ENCODE measurements around the gene ZNF493.
A peak's percentile ranks its signal among the peaks of the same experiment; 100 is the strongest.

The ZNF493 gene

DNA sequence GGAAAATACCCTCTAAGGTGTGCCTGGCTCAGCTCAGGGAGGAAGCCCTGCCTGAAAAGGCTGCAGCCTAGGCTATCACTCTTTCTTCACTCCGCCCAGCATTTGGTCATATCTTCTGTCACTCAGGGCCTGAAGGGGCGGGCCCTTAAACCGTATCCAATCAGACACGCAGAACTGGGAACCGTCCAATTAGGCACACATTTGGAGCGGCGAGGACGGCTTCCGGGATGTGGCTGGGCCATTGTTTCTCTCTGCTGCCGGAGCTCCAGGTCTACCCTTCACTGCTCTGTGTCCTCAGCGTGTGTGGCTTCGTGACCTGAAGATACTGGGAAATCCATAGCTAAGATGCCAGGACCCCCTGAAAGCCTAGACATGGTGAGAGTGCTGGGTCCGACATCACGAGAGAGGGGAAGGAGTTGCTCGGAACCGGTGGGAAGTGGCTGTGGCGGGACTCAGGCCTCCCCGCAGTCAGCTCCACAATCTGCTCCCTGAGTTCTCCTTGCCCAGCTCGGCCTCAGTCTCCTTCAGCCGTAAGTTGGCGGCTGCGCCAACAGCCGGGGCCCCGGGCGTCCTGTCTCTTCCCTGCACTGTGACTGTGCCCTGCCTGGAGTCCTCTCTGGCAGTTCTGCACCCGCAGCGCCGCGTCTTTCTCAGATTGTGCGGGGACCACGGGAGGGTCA lies at the start of gene ZNF493:
Gene ZNF493, plus strand, starts transcription at position 241 of the 680 bp plus-strand sequence. Its CDS starts 105 bp downstream, at position 346.
- in situ Hi-C loops (cut with MboI; ENCODE audit: low sequenced_read_pairs, unreplicated experiment), result no loop called here
- TF ChIP-seq, protein P1, sequence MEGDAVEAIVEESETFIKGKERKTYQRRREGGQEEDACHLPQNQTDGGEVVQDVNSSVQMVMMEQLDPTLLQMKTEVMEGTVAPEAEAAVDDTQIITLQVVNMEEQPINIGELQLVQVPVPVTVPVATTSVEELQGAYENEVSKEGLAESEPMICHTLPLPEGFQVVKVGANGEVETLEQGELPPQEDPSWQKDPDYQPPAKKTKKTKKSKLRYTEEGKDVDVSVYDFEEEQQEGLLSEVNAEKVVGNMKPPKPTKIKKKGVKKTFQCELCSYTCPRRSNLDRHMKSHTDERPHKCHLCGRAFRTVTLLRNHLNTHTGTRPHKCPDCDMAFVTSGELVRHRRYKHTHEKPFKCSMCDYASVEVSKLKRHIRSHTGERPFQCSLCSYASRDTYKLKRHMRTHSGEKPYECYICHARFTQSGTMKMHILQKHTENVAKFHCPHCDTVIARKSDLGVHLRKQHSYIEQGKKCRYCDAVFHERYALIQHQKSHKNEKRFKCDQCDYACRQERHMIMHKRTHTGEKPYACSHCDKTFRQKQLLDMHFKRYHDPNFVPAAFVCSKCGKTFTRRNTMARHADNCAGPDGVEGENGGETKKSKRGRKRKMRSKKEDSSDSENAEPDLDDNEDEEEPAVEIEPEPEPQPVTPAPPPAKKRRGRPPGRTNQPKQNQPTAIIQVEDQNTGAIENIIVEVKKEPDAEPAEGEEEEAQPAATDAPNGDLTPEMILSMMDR (IDR thresholded peaks at IDR 0.05; ENCODE audit: borderline replicate concordance, control extremely low read depth, extremely low read depth, insufficient read depth, missing control alignments), result no peak
- DNase-seq (ENCODE audit: low spot score), result peak; percentile 87

DNA sequence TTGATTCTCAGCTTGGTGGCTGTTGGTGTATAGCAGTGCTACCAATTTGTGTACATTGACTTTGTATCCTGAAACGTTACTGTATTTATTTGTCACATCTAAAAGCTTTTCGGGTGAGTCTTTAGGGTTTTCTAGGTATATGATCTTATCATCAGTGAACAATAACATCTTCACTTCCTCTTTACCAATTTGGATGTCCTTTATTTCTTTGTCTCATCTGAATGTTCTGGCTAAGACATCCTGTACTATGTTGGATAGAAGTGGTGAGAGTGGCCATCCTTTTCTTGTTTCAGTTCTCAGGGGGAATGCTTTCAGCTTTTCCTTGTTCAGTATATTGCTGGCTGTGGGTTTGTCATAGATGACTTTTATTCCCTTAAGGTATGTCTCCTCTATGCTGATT lies 44.1 kb upstream of the ZNF493 start:
- TF ChIP-seq, protein P1 (IDR thresholded peaks at IDR 0.05; ENCODE audit: borderline replicate concordance, control extremely low read depth, extremely low read depth, insufficient read depth, missing control alignments), result no peak
- in situ Hi-C loops (cut with MboI; ENCODE audit: low sequenced_read_pairs, unreplicated experiment), result no loop called here
- DNase-seq (ENCODE audit: low spot score), result no peak

DNA sequence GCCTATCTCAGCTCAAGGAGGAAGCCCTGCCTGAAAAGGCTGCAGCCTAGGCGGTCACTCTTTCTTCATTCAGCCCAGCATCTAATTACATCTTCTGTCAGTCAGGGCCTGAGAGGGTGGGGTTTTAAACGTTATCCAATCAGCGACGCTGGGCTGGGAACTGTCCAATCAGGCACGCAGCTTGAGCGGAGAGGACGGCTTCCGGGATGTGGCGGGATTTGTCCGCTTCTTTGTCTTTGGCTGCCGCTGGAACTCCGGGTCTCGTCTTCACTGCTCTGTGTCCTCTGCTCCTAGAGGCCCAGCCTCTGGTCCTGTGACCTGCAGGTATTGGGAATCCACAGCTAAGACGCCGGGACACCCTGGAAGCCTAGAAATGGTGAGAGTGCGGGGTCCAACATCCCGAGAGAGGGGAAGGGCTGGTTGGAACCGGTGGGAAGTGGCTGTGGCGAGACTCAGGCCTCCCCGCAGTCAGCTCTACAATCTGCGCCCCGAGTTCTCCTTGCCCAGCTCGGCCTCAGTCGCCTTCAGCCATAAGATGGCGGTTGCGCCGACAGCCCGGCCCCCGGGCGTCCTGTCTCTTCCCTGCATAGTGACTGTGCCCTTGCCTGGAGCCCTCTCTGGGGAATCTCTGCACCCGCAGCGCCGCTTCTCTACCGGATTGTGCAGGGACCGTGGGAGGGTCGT lies 38.0 kb upstream of the ZNF493 start, which contains the start of gene ZNF738:
Gene ZNF738, plus strand, starts transcription at position 233 of the 684 bp plus-strand sequence. Its CDS starts 141 bp downstream, at position 374.
- in situ Hi-C loops (cut with MboI; ENCODE audit: low sequenced_read_pairs, unreplicated experiment), result no loop called here
- TF ChIP-seq, protein P1 (IDR thresholded peaks at IDR 0.05; ENCODE audit: borderline replicate concordance, control extremely low read depth, extremely low read depth, insufficient read depth, missing control alignments), result no peak
- peak; percentile 87 for DNase-seq (ENCODE audit: low spot score)

DNA sequence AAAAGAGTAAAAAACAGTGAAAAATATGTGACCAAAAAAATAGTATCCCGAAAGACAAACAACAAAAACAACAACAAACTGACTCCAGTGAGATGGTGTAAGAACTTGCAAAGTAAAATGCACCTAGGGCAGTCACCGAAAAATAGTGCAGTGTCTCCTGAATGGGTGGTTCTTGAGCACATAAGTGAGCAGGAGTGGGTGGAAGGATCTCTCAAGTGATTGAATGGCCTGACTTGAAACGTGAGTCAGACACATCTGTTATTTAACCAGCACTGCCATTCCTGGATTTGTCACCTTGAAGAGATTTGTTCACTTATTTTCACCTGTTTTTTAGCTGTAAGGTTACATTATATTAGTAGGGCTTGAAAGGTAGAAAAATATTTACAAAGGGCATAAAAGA lies 34.6 kb upstream of the ZNF493 start:
- no peak for DNase-seq (ENCODE audit: low spot score)
- in situ Hi-C loops (cut with MboI; ENCODE audit: low sequenced_read_pairs, unreplicated experiment), result no loop called here
- TF ChIP-seq, protein P1 (IDR thresholded peaks at IDR 0.05; ENCODE audit: borderline replicate concordance, control extremely low read depth, extremely low read depth, insufficient read depth, missing control alignments), result no peak

DNA sequence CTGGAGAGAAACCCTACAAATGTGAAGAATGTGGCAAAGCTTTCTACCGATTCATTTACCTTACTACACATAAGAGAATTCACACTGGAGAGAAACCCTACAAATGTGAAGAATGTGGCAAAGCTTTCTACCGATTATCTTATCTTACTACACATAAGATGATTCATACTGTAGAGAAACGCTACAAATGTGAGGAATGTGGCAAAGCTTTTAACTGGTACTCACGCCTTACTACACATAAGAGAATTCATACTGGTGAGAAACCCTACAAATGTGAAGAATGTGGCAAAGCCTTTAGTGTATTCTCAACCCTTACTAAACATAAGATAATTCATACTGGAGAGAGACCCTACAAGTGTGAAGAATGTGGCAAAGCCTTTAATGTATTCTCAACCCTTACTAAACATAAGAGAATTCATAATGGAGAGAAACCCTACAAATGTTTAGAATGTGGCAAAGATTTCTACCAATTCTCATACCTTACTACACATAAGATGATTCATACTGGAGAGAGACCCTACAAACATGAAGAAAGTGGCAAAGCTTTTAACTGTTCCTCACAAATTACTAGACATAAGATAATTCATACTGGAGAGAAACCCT lies 12.9 kb upstream of the ZNF493 start:
- in situ Hi-C loops (cut with MboI; ENCODE audit: low sequenced_read_pairs, unreplicated experiment), result no loop called here
- TF ChIP-seq, protein P1 (IDR thresholded peaks at IDR 0.05; ENCODE audit: borderline replicate concordance, control extremely low read depth, extremely low read depth, insufficient read depth, missing control alignments), result no peak
- DNase-seq (ENCODE audit: low spot score), result no peak

DNA sequence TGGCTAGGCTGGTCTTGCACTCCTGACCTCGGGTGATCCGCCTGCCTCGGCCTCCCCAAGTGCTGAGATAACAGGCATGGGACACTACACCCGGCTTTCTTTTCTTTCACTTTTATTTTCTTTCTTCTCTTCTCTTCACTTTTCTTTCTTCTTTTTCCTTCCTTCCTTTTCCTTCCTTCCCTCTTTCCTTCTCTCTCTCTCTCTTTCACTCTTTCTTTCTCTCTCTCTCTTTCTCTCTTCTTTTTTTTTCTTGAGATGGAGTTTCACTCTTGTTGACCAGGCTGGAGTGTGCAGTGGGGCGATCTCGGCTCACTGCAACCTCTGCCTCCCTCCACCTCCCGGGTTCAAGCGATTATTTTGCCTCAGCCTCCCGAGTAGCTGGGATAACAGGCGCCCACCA lies 812 bp upstream of the ZNF493 start:
- in situ Hi-C loops (cut with MboI; ENCODE audit: low sequenced_read_pairs, unreplicated experiment), result no loop called here
- DNase-seq (ENCODE audit: low spot score), result no peak
- TF ChIP-seq, protein P1 (IDR thresholded peaks at IDR 0.05; ENCODE audit: borderline replicate concordance, control extremely low read depth, extremely low read depth, insufficient read depth, missing control alignments), result no peak
